HT1080 (cell line): ENCODE results near the gene EEF2. TPM values are rescaled to one million over a fixed set of nuclear protein-coding genes. Genes with fewer than 3 reads are reported as not detected.

Experiments
- DNase-seq: peaks from one replicate; pipeline ENCODE4 v3.0.0-alpha.2; 2015; ENCODE audit warnings: low read depth
- polyA plus RNA-seq, 2 experiments: library from polyadenylated mRNA; depleted of rRNA; stranded (reverse); fragments of >200 nt; gene quantifications; 2 replicates each; pipeline ENCODE4 v1.2.3, GENCODE V29; 2015
- total RNA-seq: library from RNA; depleted of rRNA; stranded (reverse); fragments of >200 nt; shearing (Covaris generic); gene quantifications from 2 replicates; pipeline ENCODE4 v1.2.3, GENCODE V29; 2014; rRNA removed

EEF2 gene
- total RNA-seq = 1,252 and 1,397 TPM in 2 replicates
- polyA plus RNA-seq (2015; cell fraction: cytosol; rRNA removed) = 2,369 and 2,695 TPM in 2 replicates
- polyA plus RNA-seq (2015; cell fraction: nucleus; rRNA removed) = 1,974 and 2,234 TPM in 2 replicates

- peak; percentile 59 for DNase-seq
Observed at GRCh38 chr19:3984908-3985642, at the start of gene EEF2. Gene EEF2, minus strand, starts transcription at chr19:3985463. Its CDS starts 83 bp downstream, at chr19:3985380.

GRCh38 chr19:4034048-4035017, 49.1 kb upstream of the EEF2 start:
- DNase-seq = no peak

- DNase-seq = no peak
Observed at GRCh38 chr19:4033028-4033956, 48.0 kb upstream of the EEF2 start.

- no peak for DNase-seq
Observed at GRCh38 chr19:4032436-4032835, 47.2 kb upstream of the EEF2 start.

GRCh38 chr19:4031420-4031819, 46.2 kb upstream of the EEF2 start:
- DNase-seq = no peak

- no peak for DNase-seq
Observed at GRCh38 chr19:4030981-4031380, 45.7 kb upstream of the EEF2 start.

DNA sequence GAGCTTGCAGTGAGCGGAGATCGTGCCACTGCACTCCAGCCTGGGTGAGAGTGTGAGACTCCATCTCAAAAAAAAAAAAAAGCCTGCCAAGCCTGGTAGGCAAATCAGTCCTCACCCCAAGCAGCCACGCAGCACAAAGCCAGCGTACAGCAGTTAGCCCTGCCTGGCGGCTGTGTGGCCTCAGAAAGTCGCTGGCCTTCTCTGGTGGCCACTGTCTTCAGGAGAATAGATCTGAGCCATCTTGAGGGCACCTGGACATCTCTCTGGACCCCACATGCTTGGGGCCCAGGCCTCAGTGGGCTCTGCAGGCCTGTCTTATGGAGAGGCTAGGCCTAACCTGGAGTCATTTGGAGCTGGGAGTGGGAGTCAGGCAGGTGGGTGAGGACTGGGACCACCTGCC, 45.3 kb upstream of the EEF2 start:
- no peak for DNase-seq

DNA sequence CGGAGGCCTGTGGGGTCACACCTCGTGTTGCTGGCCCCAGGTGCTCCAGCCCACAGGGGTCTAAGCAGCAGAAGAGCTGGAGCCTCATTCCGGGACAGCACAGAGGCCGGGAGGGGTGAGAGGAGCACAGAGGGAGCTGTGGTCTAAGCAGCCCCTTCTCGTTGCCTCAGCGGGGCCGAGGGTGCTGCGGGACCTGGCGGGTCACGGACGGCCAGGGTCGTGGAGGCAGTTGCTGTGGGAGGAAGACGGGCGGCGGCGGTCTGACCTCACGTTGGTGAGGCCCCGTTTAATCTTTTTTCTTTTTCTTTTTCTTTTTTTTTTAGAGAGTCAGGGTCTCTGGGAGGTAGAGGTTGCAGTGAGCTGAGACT, 44.0 kb upstream of the EEF2 start:
- no peak for DNase-seq

DNA sequence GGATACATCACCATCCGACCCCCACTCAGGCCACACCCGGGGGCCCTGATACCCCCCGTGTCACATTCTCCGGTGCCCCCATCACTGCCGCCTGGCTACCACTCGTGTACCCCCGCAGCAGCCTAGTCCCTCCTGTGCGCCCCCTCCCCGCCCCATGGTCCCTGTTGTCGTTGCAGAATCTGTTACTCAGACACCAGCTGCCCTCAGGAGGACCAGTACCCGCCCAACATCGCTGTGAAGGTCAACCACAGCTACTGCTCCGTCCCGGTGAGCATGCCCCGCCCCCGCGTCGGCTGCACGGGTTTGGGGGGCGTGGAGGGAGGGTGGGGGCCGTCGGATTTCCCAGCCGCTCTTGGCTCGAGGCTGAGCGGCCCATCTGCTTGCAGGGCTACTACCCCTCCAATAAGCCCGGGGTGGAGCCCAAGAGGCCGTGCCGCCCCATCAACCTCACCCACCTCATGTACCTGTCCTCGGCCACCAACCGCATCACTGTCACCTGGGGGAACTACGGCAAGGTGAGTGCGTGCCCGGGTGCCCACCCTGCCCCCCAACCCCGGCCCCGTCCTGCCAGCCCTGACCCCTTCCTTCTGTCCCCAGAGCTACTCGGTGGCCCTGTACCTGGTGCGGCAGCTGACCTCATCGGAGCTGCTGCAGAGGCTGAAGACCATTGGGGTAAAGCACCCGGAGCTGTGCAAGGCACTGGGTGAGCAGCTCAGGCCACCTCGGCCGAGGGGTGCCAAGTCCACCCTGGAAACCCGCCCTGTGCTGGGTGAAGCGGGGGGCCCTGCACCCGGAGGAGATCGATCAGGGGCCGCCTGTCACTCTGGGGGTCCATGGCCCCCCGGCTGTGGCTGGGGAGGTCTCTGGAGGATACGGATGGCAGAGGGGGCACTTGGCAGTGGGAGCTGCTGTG, 43.3 kb upstream of the EEF2 start:
- no peak for DNase-seq

GRCh38 chr19:4027146-4027545, 41.9 kb upstream of the EEF2 start:
- DNase-seq = no peak

GRCh38 chr19:4025317-4025716, 40.1 kb upstream of the EEF2 start:
- no peak for DNase-seq

- DNase-seq = no peak
Observed at GRCh38 chr19:4023600-4024398, 38.5 kb upstream of the EEF2 start.

DNA sequence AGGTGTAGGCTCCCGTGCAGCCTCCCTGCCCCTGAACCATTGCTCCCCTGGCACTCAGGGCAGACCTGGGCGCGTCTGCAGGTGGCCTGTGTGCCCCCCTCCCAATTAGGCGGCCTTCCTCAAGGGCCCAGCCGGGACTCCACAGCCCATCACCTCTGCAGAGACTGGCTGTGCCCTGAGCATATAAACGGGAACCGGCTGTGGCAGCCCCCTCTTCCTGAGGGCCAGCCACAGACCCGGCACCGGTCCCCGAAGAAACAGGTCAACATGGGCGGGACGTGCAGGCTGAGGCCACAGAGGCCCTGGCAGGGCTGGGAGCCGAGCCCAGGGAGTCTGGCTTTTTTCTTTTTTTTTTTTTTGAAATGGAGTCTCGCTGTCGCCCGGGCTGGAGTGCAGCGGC, 34.3 kb upstream of the EEF2 start:
- DNase-seq = no peak

DNA sequence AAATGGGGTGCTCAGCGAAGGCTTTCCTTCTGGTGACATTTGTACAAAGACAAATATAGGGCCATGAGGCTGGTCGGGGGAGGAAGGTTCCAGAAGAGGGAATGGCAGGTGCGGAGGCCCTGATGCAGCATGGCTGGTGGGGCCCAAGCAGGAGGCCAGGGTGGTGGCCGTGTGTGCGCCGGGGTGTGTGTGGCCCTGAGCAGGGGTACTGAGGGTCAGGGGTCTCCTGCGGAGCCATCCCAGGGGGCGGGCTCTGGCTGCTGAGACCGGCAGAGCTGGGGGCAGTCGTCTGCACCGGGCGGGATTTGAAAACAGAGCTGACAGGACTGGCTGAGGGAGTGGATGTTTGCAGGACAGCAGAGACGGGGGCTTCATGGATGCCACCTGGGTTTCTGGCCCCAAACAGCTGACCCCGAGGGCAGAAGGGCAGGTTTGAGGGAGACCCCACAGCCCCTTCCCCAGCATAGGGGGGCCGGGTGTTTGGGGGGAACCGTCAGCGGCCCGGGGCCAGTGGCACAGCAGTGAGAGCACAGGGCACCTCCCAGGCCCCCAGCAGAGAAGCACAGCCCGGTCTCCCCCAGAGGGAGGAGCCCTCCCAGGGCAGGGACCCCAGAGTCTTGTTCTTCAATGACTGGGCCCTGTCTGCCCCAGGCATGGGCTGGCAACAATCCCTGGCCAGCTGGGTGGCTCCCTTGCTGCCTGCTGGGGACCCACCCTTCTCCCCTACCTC, 33.7 kb upstream of the EEF2 start:
- no peak for DNase-seq

DNA sequence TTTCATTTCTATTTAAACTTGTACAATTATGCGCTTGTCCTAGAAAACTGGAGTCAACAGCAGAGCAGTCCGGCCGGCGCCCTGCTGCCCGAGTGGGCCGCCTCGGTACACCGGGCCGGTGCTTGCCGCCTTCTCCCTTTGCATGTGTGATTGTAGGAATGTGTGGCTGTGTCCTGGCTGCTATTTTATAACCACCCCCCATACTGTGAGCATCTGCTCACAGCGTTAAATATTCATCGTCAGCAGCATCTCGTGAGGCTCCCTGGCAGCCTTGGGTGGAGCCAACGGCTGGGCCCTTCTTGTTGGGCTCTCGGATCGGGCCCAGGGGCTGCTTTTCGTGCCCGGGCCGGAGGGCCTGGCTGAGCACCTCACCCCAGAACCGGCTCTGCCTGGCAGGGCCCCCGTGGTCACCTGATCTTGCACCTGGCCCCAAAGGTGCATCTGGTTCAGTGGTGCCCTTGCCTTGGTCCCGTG, 32.9 kb upstream of the EEF2 start:
- DNase-seq = no peak

DNA sequence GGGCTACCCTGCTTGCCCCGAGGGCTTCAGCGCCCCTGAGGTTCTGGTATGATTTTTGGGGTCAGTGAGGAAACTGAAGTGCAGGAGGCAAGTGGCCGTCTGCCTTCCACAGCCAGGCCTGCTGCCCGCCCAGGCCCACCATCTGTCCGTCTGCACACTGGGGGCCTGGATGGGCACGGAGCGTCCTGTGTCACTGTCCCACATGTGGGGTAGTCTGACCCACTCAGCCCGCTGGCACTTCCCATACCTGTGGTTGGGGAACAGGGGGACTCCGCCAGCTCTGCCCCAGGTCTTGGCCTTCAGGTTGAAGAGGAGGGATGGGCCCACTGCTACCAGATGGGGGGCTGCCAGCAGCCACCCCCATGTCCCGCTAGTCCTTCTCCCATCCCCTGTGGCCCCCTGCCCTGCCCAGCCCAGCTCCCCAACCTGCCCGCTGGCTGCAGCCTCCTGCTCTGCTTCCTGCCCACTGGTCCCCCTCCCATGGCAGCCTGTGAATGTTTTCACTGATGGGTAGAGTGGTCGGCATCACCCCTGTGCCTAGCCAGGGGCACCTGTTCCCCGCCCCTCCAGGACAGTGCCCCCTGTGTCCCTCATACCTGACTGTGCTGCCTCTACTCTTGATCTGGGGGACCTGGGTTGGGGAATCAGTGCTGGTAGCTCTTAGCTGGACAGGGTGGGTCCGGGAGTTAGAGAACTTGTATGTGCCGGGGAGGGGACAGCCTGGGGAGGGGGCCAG, 31.8 kb upstream of the EEF2 start:
- DNase-seq = no peak

DNA sequence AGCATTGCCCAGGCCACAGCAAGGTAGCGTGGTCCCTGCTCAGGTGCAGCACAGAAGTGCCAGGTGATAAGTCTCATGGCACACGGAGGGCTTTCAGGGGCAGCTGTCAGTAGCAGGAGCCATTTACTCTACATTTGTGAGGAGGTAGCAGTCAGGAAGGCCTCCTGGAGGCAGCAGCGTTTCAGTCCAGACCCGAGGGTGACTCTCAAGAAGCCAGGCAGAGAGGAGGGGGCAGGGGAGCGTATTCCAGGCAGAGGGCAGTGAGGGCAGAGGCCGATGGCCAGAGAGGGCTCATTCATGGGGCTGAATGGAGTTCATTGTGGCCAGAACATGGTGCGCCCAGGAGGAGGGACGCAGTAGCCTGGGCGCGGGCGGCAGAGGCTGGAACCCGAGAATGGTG, 31.2 kb upstream of the EEF2 start:
- no peak for DNase-seq
